HepG2 (cell line): Measurements from ENCODE around the gene ANKRD6. TPM values are rescaled to one million over a fixed set of nuclear protein-coding genes. Genes with fewer than 3 reads are reported as not detected.

Experiments
- BRF2 ChIP-seq: sonication (generic); formaldehyde crosslinking; IDR thresholded peaks from 2 replicates; pipeline ENCODE4 v1.8.1; 2022; ENCODE audit warnings: mild to moderate bottlenecking, missing genetic modification reagents
- CC2D1A ChIP-seq: sonication (generic); formaldehyde crosslinking; IDR thresholded peaks from 2 replicates; pipeline ENCODE4 v1.8.1; 2023; ENCODE audit warnings: mild to moderate bottlenecking, missing genetic modification reagents
- GLMP ChIP-seq: sonication (generic); formaldehyde crosslinking; IDR thresholded peaks from 2 replicates; pipeline ENCODE4 v1.9.0; 2021; ENCODE audit warnings: missing genetic modification reagents, mild to moderate bottlenecking, borderline replicate concordance
- MAFF ChIP-seq: IDR thresholded peaks from 2 replicates; pipeline ENCODE4 v1.6.1; 2011; ENCODE audit warnings: low read depth, low read length, improper control_type of control experiment
- PRDM10 ChIP-seq: sonication (generic); formaldehyde crosslinking; IDR thresholded peaks from 2 replicates; pipeline ENCODE4 v1.4.0; 2020; ENCODE audit warnings: low read depth, missing genetic modification reagents
- RAD51 ChIP-seq: fragments of 450-650 bp; IDR thresholded peaks from 2 replicates; pipeline ENCODE4 v1.6.1; 2016; ENCODE audit warnings: borderline replicate concordance
- SP1 ChIP-seq, 2 experiments: fragments of 450-650 bp in 1 of 2; sonication (generic) in 1 of 2; formaldehyde crosslinking in 1 of 2; IDR thresholded peaks; 2 replicates each; pipeline versions ENCODE4 v1.4.0 to v1.6.1; 2016 to 2020; ENCODE audit warnings: missing genetic modification reagents in 1 of 2
- SRSF4 ChIP-seq: fragments of 200-400 bp; formaldehyde crosslinking; IDR thresholded peaks from one replicate; pipeline ENCODE4 v1.6.1; 2018; ENCODE audit warnings: mild to moderate bottlenecking, low read depth, low read length, moderate library complexity; ENCODE audit not compliant: poor library complexity, severe bottlenecking
- USF2 ChIP-seq, 2 experiments: sonication (generic) in 1 of 2; formaldehyde crosslinking in 1 of 2; IDR thresholded peaks; 2 replicates each; pipeline versions ENCODE4 v1.5.1 to v1.6.1; 2011 to 2020; ENCODE audit warnings: borderline replicate concordance in 1 of 2, low read depth in 1 of 2, low read length in 1 of 2, mild to moderate bottlenecking in 1 of 2, missing genetic modification reagents in 1 of 2, moderate library complexity in 1 of 2
- ZMYM4 ChIP-seq: sonication (generic); formaldehyde crosslinking; IDR thresholded peaks from 2 replicates; pipeline ENCODE4 v1.8.1; 2023; ENCODE audit warnings: mild to moderate bottlenecking, missing genetic modification reagents
- ZNF12 ChIP-seq: sonication (generic); formaldehyde crosslinking; IDR thresholded peaks from 2 replicates; pipeline ENCODE4 v1.5.0; 2020; ENCODE audit warnings: missing genetic modification reagents
- ZNF207 ChIP-seq: fragments of 450-650 bp; IDR thresholded peaks from 2 replicates; pipeline ENCODE4 v1.6.1; 2016; ENCODE audit warnings: antibody characterized with exemption, borderline replicate concordance
- ZNF251 ChIP-seq: sonication (generic); formaldehyde crosslinking; IDR thresholded peaks from 2 replicates; pipeline ENCODE4 v1.9.0; 2021; ENCODE audit warnings: mild to moderate bottlenecking, missing genetic modification reagents
- ZNF891 ChIP-seq: sonication (generic); formaldehyde crosslinking; IDR thresholded peaks from 2 replicates; pipeline ENCODE4 v1.5.0; 2020; ENCODE audit warnings: mild to moderate bottlenecking, missing genetic modification reagents
- polyA plus RNA-seq, 8 experiments: library from polyadenylated mRNA; depleted of rRNA in 3 of 8; stranded (reverse) in 7 of 8; unstranded in 1 of 8; fragments of >200 nt; fragmentation: Illumina TruSeq in 4 of 8; extraction: Trizol in 4 of 8; gene quantifications; 2 replicates each; pipeline versions ENCODE4 v1.2.1 to v1.2.3, GENCODE V29; 2011 to 2016; ENCODE audit warnings: low read depth in 4 of 8, missing spikeins in 1 of 8, mixed read lengths in 1 of 8; ENCODE audit not compliant: insufficient read depth in 1 of 8
- total RNA-seq, 5 experiments: library from RNA; depleted of rRNA; stranded (reverse); fragments of >200 nt; fragmentation: Illumina TruSeq; extraction: Trizol; gene quantifications; 2 replicates each; pipeline ENCODE4 v1.2.3, GENCODE V29; 2016; ENCODE audit warnings: low read depth in 1 of 5

ANKRD6 gene
- total and polyA plus RNA-seq, 2 of the 13 experiments (the other 11 are each of a cell fraction or from before 2014, with no cell fraction given): 0.18 to 0.36 TPM

- TF ChIP-seq USF2 (IDR thresholded peaks at IDR 0.05; ENCODE audit: low read depth, low read length): no peak
- no peak for TF ChIP-seq USF2 (CRISPR knock-in tag; IDR thresholded peaks at IDR 0.05; ENCODE audit: borderline replicate concordance)
- TF ChIP-seq ZNF891: no peak
- no peak for TF ChIP-seq ZNF207
- TF ChIP-seq RAD51: no peak
- no peak for TF ChIP-seq ZNF12 (CRISPR knock-in tag)
- TF ChIP-seq BRF2 (CRISPR knock-in tag): no peak
- no peak for TF ChIP-seq PRDM10 (CRISPR knock-in tag)
- TF ChIP-seq SP1 (IDR thresholded peaks at IDR 0.05): no peak
- no peak for TF ChIP-seq SP1 (CRISPR knock-in tag; IDR thresholded peaks at IDR 0.05)
- no peak for TF ChIP-seq MAFF
- TF ChIP-seq SRSF4: no peak
- peak; percentile 71 for TF ChIP-seq ZMYM4 (CRISPR knock-in tag)
- no peak for TF ChIP-seq GLMP (CRISPR knock-in tag)
- TF ChIP-seq ZNF251 (CRISPR knock-in tag): no peak
- TF ChIP-seq CC2D1A (CRISPR knock-in tag): no peak
These were observed 134.9 kb downstream of the ANKRD6 start (continued) for GRCh38 chr6:89567630-89568390.
